WTC11 (cell line): ENCODE data around the gene ZFYVE16.

Experiments
- SMAD3 ChIP-seq: sonication (generic); formaldehyde crosslinking; IDR thresholded peaks from 2 replicates; pipeline ENCODE4 v1.8.0; 2022; ENCODE audit warnings: missing genetic modification reagents, mild to moderate bottlenecking, borderline replicate concordance
- TF ChIP-seq, protein P1 (sequence below): fragments of 200-600 bp; IDR thresholded peaks from 2 replicates; pipeline ENCODE4 v1.8.0; 2022; ENCODE audit warnings: antibody characterized with exemption

GRCh38 chr5:80504833-80505232 lies 97.0 kb downstream of the ZFYVE16 start:
- TF ChIP-seq, protein P1, sequence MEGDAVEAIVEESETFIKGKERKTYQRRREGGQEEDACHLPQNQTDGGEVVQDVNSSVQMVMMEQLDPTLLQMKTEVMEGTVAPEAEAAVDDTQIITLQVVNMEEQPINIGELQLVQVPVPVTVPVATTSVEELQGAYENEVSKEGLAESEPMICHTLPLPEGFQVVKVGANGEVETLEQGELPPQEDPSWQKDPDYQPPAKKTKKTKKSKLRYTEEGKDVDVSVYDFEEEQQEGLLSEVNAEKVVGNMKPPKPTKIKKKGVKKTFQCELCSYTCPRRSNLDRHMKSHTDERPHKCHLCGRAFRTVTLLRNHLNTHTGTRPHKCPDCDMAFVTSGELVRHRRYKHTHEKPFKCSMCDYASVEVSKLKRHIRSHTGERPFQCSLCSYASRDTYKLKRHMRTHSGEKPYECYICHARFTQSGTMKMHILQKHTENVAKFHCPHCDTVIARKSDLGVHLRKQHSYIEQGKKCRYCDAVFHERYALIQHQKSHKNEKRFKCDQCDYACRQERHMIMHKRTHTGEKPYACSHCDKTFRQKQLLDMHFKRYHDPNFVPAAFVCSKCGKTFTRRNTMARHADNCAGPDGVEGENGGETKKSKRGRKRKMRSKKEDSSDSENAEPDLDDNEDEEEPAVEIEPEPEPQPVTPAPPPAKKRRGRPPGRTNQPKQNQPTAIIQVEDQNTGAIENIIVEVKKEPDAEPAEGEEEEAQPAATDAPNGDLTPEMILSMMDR, result no peak
- TF ChIP-seq SMAD3 (CRISPR knock-in tag), result no peak
